T-cell (primary cell): ENCODE data around the gene CNGA4. TPM values are rescaled to one million over a fixed set of nuclear protein-coding genes. Genes with fewer than 3 reads are reported as not detected.
"Not testable (repeated sequence)": the region's sequence is repeated elsewhere in the genome, so short reads cannot be mapped to it uniquely, and the experiment has no call there.

ENCODE experiments used
- ATAC-seq, 4 experiments: fragments of 200-7000 bp in 3 of 4; fragments of 150-1000 bp in 1 of 4; cut with Tn5 transposase; replicated peaks in 1 of 4; 1 replicate in 3 of 4; 2 replicates in 1 of 4; pipeline ENCODE4 v1.10.0; 2021; ENCODE audit warnings: moderate library complexity in 3 of 4, mild to moderate bottlenecking in 2 of 4, moderate number of reproducible peaks in 1 of 4
- CTCF ChIA-PET, 2 donors: fragments of 300-600 bp; sonication (Branson Sonifier 250); formaldehyde crosslinking; loops; one replicate each; lab custom pipeline; 2022; ENCODE audit warnings: antibody characterized with exemption in 2 of 2; lab: Charles Lee
- POLR2A ChIA-PET, 2 donors: fragments of 300-600 bp; sonication (Branson Sonifier 250); formaldehyde crosslinking; loops; one replicate each; lab custom pipeline; 2022; ENCODE audit warnings: antibody characterized with exemption in 2 of 2; lab: Charles Lee
- DNase-seq, 35 experiments: peaks; one replicate each; pipeline versions ENCODE4 v3.0.0 to v3.0.0-alpha.2; 2013 to 2023
- H3K27ac ChIP-seq: one replicate; pipeline ENCODE4 v1.5.1; 2013; ENCODE audit warnings: low read length
- H3K27me3 ChIP-seq, 2 experiments: replicated peaks in 1 of 2; 1 replicate in 1 of 2; 2 replicates in 1 of 2; pipeline versions ENCODE4 v1.6.1 to v1.7.0; 2013; ENCODE audit warnings: low read length in 1 of 2, mixed read lengths in 1 of 2; ENCODE audit not compliant: control insufficient read depth in 2 of 2, insufficient read depth in 2 of 2; ENCODE audit errors: extremely low read depth in 1 of 2
- H3K36me3 ChIP-seq, 2 donors: 1 replicate in 1 of 2; 2 replicates in 1 of 2; pipeline versions ENCODE4 v1.6.1 to v1.7.0; 2013; ENCODE audit warnings: low read length in 1 of 2; ENCODE audit not compliant: control insufficient read depth in 2 of 2, insufficient read depth in 1 of 2; ENCODE audit errors: extremely low read depth in 1 of 2
- H3K4me1 ChIP-seq, 2 experiments: 1 replicate in 1 of 2; 2 replicates in 1 of 2; pipeline versions ENCODE4 v1.6.1 to v1.7.0; 2013; ENCODE audit warnings: low read length in 2 of 2, mixed read lengths in 1 of 2; ENCODE audit not compliant: insufficient read depth in 2 of 2, control insufficient read depth in 1 of 2; ENCODE audit errors: extremely low read depth in 1 of 2
- H3K4me3 ChIP-seq, 2 donors: 1 replicate in 1 of 2; 2 replicates in 1 of 2; pipeline versions ENCODE4 v1.5.1 to v1.7.0; 2013; ENCODE audit warnings: mild to moderate bottlenecking in 2 of 2, low read length in 1 of 2, moderate library complexity in 1 of 2; ENCODE audit not compliant: control insufficient read depth in 1 of 2; ENCODE audit errors: extremely low read depth in 1 of 2
- H3K9me3 ChIP-seq: 2 replicates; pipeline ENCODE4 v1.7.0; 2013
- H3K27ac Mint-ChIP-seq, 2 donors: one replicate each; pipeline ENCODE4 v1.8.0; 2020 to 2021; ENCODE audit warnings: mild to moderate bottlenecking in 2 of 2, mixed read lengths in 2 of 2
- H3K27me3 Mint-ChIP-seq, 2 donors: one replicate each; pipeline ENCODE4 v1.8.0; 2021 to 2022; ENCODE audit warnings: mixed read lengths in 2 of 2
- H3K36me3 Mint-ChIP-seq: one replicate; pipeline ENCODE4 v1.8.0; 2021; ENCODE audit warnings: mixed read lengths
- H3K4me1 Mint-ChIP-seq, 3 donors: one replicate each; pipeline ENCODE4 v1.8.0; 2020 to 2022; ENCODE audit warnings: mixed read lengths in 3 of 3, mild to moderate bottlenecking in 1 of 3
- H3K4me3 Mint-ChIP-seq, 3 donors: one replicate each; pipeline ENCODE4 v1.8.0; 2020 to 2022; ENCODE audit warnings: mild to moderate bottlenecking in 3 of 3, mixed read lengths in 3 of 3, moderate library complexity in 3 of 3
- H3K9me3 Mint-ChIP-seq, 3 donors: one replicate each; pipeline ENCODE4 v1.8.0; 2020 to 2022; ENCODE audit warnings: mixed read lengths in 3 of 3
- WGBS: methylation state at CpG from one replicate; pipeline ENCODE4 v1.1.5; 2013; ENCODE audit warnings: missing lambda C conversion rate; ENCODE audit not compliant: insufficient coverage; 5-methylcytosine and 5-hydroxymethylcytosine counted together
- total RNA-seq, 35 experiments: library from RNA in 6 of 35; stranded (reverse) in 6 of 35; fragments of 120-200 nt in 1 of 35; gene quantifications; one replicate each; pipeline versions ENCODE4 v1.2.1 to v1.2.4 and lab custom pipeline; 2013 to 2026

The CNGA4 gene
- total RNA-seq, 5 donors from 2014 or later (not counting 1 experiment from before 2014, with no cell fraction given) = 0.20 to 0.88 (median 0.44) TPM

DNA sequence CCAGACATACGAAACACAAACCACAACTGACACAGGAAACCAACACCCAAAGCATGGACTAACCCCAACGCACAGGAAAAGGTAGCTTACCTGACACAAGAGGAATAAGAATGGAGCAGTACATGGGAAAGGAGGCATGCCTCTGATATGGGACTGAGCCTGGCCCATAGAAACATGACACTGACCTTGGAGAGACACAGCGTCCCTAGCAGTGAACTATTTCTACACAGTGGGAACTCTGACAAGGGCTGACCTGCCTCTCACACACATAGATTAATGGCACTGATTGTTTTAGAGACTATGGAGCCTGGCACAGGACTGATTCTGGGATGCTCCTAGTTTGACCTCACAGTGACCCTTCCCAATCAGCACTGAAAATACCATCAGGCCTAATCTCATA, 32.7 kb downstream of the CNGA4 start:
- H3K9me3 ChIP-seq = no peaks in the 10 kb centered on the region
- no peak overlapping the region for H3K27ac ChIP-seq
- no peak overlapping the region for H3K4me3 ChIP-seq
- no peak for DNase-seq
- H3K4me3 Mint-ChIP-seq = no peak overlapping the region
- H3K9me3 Mint-ChIP-seq = peaks cover 0 to 4% (median 0%) of the 10 kb centered on the region in 3 donors
- H3K27me3 Mint-ChIP-seq = peaks cover 46 to 58% of the 10 kb centered on the region in 2 donors
- no peaks in the 10 kb centered on the region for H3K36me3 Mint-ChIP-seq
- peaks cover 0 to 24% of the 10 kb centered on the region in 2 experiments for H3K27me3 ChIP-seq
- H3K27ac Mint-ChIP-seq = no peak overlapping the region
- CTCF ChIA-PET = no interaction called here
- H3K4me1 Mint-ChIP-seq = no peaks in the 10 kb centered on the region
- H3K4me1 ChIP-seq = no peaks in the 10 kb centered on the region
- ATAC-seq = no peak
- no peaks in the 10 kb centered on the region for H3K36me3 ChIP-seq
- WGBS = no CpG with 5 or more reads among the region's 3 CpGs
- POLR2A ChIA-PET = no interaction called here

DNA sequence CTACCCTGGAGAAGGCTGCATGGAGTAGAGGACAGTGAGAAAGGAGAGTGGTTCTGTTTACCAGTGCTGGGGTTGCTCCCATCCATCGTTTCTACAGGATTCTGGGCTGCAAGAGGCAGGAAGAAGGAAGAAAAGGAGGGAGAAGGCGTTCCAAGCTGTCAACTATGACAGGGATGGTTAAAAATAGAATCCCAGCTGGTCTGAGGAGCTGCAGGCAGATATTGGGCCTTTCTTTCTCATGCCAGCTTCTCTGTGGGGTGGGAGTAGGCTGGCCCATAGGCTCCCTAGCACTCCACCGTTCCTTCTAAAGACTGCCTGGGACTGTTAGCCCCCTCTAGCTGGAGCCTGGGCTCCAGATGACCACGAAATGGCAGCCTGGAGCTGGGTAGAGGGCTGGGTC, 34.3 kb downstream of the CNGA4 start:
- no peak overlapping the region for H3K4me3 ChIP-seq
- H3K4me3 Mint-ChIP-seq = no peak overlapping the region
- no peaks in the 10 kb centered on the region for H3K9me3 ChIP-seq
- H3K36me3 Mint-ChIP-seq = no peaks in the 10 kb centered on the region
- peaks cover 0 to 24% of the 10 kb centered on the region in 2 experiments for H3K27me3 ChIP-seq
- no peak overlapping the region for H3K27ac Mint-ChIP-seq
- no peaks in the 10 kb centered on the region for H3K36me3 ChIP-seq
- peaks cover 59 to 66% of the 10 kb centered on the region in 2 donors for H3K27me3 Mint-ChIP-seq
- ATAC-seq (no peak), DNase-seq (no peak)
- H3K4me1 Mint-ChIP-seq = no peaks in the 10 kb centered on the region
- no peaks in the 10 kb centered on the region for H3K4me1 ChIP-seq
- H3K27ac ChIP-seq = no peak overlapping the region
- 50% methylated on average over 3 of the region's 4 CpGs for WGBS
- ChIA-PET CTCF (no interaction called here), POLR2A (no interaction called here)
- H3K9me3 Mint-ChIP-seq = peaks cover 0 to 4% (median 0%) of the 10 kb centered on the region in 3 donors

DNA sequence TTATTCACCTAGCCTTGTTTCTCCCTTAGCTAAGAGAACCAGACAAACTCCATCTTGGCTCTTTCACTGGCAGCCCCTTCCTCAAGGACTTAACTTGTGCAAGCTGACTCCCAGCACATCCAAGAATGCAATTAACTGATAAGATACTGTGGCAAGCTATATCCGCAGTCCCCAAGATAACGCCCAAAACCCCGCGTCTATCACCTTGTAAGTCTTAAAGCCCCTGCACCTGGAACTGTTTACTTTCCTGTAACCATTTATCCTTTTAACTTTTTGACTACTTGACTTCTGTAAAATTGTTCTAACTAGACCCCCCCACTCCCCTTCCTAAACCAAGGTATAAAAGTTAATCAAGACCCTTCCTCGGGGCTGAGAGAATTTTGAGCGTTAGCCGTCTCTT, 41.9 kb downstream of the CNGA4 start:
- H3K9me3 Mint-ChIP-seq, H3K4me3 ChIP-seq, POLR2A ChIA-PET, H3K27ac Mint-ChIP-seq, H3K4me1 Mint-ChIP-seq, ATAC-seq, H3K36me3 Mint-ChIP-seq, DNase-seq, H3K36me3 ChIP-seq, H3K4me3 Mint-ChIP-seq, H3K4me1 ChIP-seq, H3K9me3 ChIP-seq, H3K27ac ChIP-seq: not testable (repeated sequence)
- WGBS = 76% methylated on average over 4 of the region's 7 CpGs
- CTCF ChIA-PET = interaction anchor here (0.6 kb wide), 2 partner anchors 12 to 41 kb away, joined by 3 to 9 read pairs; no protein-coding TSS in a partner anchor
- H3K27me3 ChIP-seq = peaks cover 3 to 18% of the 10 kb centered on the region in 2 experiments
- H3K27me3 Mint-ChIP-seq = peaks cover 55 to 59% of the 10 kb centered on the region in 2 donors

DNA sequence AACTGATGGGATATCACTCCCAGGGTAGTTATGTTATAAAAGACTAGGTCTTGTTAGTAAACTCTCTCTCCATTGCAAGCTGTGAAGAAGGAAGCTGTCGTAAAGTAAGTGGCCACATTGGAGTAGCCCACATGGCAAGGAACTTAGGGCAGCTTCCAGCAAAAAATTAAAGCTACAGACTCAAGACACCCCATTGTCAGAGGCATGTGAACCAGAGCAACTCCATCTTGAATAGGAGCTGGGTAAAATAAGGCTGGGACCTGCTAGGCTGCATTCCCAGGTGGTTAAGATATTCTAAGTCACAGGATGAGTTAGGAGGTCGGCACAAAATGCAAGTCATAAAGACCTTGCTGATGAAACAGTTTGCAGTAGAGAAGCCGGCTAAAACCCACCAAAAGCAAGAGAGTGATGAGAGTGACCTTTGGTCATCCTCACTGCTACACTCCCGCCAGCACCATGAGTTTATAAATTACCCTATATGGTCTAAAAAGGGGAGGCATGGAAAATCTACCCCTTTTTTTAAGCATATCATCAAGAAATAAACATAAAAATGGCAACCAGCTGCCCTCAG, 44.6 kb downstream of the CNGA4 start:
- Mint-ChIP-seq H3K4me1 (no peaks in the 10 kb centered on the region), H3K27ac (no peak overlapping the region), H3K9me3 (no peaks in the 10 kb centered on the region), H3K4me3 (no peak overlapping the region), H3K27me3 (peaks cover 37 to 40% of the 10 kb centered on the region in 2 donors), H3K36me3 (no peaks in the 10 kb centered on the region)
- DNase-seq (no peak), ATAC-seq (no peak)
- Histone ChIP-seq H3K4me1 (no peaks in the 10 kb centered on the region), H3K27me3 (peaks cover 5 to 18% of the 10 kb centered on the region in 2 experiments), H3K4me3 (no peak overlapping the region), H3K27ac (no peak overlapping the region), H3K36me3 (no peaks in the 10 kb centered on the region), H3K9me3 (no peaks in the 10 kb centered on the region)
- POLR2A ChIA-PET = no interaction called here
- no CpG with 5 or more reads among the region's 4 CpGs for whole genome bisulfite sequencing
- CTCF ChIA-PET = no interaction called here

DNA sequence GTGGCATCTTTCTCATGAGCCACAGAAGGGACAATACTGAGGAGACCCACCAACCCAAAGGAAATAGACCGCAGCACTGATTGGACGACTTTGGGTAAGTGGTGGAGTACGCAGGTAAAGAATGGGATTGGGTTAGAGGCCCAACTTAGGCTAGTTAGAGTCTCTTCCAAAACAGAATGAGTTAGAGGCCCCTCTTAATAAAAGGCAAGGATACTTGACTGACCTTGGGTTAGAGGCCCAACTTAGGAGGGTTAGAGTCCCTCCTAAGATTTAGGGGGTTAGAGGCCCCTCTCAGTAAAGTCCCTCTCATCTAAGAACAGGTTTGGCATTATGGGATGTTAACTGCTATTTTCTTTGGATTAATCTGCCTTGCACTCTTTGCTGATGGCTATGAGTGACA, 45.4 kb downstream of the CNGA4 start:
- Mint-ChIP-seq H3K36me3 (no peaks in the 10 kb centered on the region), H3K4me3 (no peak overlapping the region), H3K27ac (no peak overlapping the region), H3K4me1 (no peaks in the 10 kb centered on the region), H3K27me3 (peaks cover 38 to 39% of the 10 kb centered on the region in 2 donors), H3K9me3 (no peaks in the 10 kb centered on the region)
- CTCF ChIA-PET = no interaction called here
- Histone ChIP-seq H3K27ac (no peak overlapping the region), H3K4me3 (no peak overlapping the region), H3K9me3 (no peaks in the 10 kb centered on the region), H3K36me3 (no peaks in the 10 kb centered on the region), H3K27me3 (peaks cover 5 to 13% of the 10 kb centered on the region in 2 experiments), H3K4me1 (no peaks in the 10 kb centered on the region)
- no peak for ATAC-seq
- 100% methylated on average over 2 of the region's 3 CpGs for WGBS
- DNase-seq = no peak
- POLR2A ChIA-PET = no interaction called here

DNA sequence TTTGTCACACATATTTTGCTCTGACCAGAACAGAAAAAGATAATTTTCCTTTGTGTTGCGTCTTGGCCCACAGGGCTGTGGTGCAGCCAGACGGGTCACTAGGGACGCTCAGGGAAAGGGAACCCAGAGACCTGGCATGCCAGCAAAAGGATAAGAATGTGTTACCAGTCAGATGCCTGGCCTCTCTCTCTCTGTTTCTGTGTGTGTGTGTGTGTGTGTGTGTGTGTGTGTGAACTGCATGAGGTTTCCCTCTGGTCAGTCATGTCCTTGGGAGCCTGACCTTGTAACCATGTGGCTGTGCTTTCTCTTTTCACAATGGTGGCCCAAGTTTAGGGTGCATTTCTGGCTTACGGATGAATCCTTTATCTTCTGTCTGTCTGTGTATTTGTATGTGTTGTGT, 46.1 kb downstream of the CNGA4 start:
- Histone ChIP-seq H3K4me3 (no peak overlapping the region), H3K9me3 (no peaks in the 10 kb centered on the region), H3K4me1 (no peaks in the 10 kb centered on the region), H3K36me3 (no peaks in the 10 kb centered on the region), H3K27ac (no peak overlapping the region), H3K27me3 (peaks cover 5 to 15% of the 10 kb centered on the region in 2 experiments)
- POLR2A ChIA-PET = no interaction called here
- Mint-ChIP-seq H3K4me1 (no peaks in the 10 kb centered on the region), H3K9me3 (no peaks in the 10 kb centered on the region), H3K36me3 (no peaks in the 10 kb centered on the region), H3K27ac (no peak overlapping the region), H3K27me3 (peaks cover 39 to 43% of the 10 kb centered on the region in 2 donors), H3K4me3 (no peak overlapping the region)
- WGBS = 75% methylated on average over 3 of the region's 4 CpGs
- DNase-seq (no peak), ATAC-seq (no peak)
- CTCF ChIA-PET = no interaction called here
